SK-N-SH (cell line): ENCODE results near the gene ZBED5.

Experiments used
- EP300 ChIP-seq, 2 experiments: IDR thresholded peaks; 2 replicates each; pipeline versions ENCODE4 v1.4.0 to v1.6.1; 2012; ENCODE audit warnings: borderline replicate concordance in 1 of 2, low read depth in 1 of 2, low read length in 1 of 2
- JUND ChIP-seq: IDR thresholded peaks from 2 replicates; pipeline ENCODE4 v1.4.0; 2012
- RCOR1 ChIP-seq: fragments of 150-350 bp; IDR thresholded peaks from 2 replicates; pipeline ENCODE4 v1.6.1; 2017; ENCODE audit warnings: antibody characterized with exemption, low read length
- RFX5 ChIP-seq: IDR thresholded peaks from 2 replicates; pipeline ENCODE4 v1.6.1; 2012; ENCODE audit warnings: mild to moderate bottlenecking, improper control_type of control experiment, low read length
- SMC3 ChIP-seq: IDR thresholded peaks from 2 replicates; pipeline ENCODE4 v1.6.1; 2012; ENCODE audit warnings: low read depth, low read length, improper control_type of control experiment
- TAF1 ChIP-seq: IDR thresholded peaks from 2 replicates; pipeline ENCODE4 v1.6.1; 2012; ENCODE audit warnings: low read depth, mild to moderate bottlenecking, low read length, moderate library complexity, borderline replicate concordance
- TF ChIP-seq, protein P1 (sequence below): fragments of 200-600 bp; sonication (generic); IDR thresholded peaks from 2 replicates; pipeline ENCODE4 v1.6.1; 2017; ENCODE audit warnings: antibody characterized with exemption, mild to moderate bottlenecking, moderate library complexity
- TF ChIP-seq, protein P2 (sequence below): fragments of 150-350 bp; IDR thresholded peaks from 2 replicates; pipeline ENCODE4 v1.6.1; 2017; ENCODE audit warnings: antibody characterized with exemption, low read length, low read depth, borderline replicate concordance
- TF ChIP-seq, protein P3 (sequence below): IDR thresholded peaks from 2 replicates; pipeline ENCODE4 v1.4.0; 2012; ENCODE audit warnings: low read depth
- TF ChIP-seq, protein P4 (sequence below): IDR thresholded peaks from 2 replicates; pipeline ENCODE4 v1.4.0; 2012; ENCODE audit warnings: low read depth, borderline replicate concordance

DNA sequence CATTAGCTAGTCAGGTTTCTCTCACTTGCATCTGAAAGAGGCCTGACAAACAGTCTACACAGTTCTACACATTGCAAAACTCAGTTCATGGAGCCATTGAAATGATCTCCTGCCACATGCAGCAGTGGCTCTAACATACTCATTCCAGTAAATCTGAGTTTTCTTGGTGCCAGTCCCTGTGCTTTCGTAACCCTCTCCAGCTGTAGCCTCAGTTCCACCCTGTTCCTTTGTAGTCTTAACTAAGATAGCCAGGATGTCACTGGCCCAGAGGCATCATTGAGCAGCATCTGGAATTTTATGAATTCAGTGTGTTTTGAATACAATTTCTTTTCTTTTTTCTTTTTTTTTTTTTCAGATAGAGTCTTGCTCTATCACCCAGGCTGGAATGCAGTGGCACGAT lies 37.4 kb upstream of the ZBED5 start:
- TF ChIP-seq, protein P1, sequence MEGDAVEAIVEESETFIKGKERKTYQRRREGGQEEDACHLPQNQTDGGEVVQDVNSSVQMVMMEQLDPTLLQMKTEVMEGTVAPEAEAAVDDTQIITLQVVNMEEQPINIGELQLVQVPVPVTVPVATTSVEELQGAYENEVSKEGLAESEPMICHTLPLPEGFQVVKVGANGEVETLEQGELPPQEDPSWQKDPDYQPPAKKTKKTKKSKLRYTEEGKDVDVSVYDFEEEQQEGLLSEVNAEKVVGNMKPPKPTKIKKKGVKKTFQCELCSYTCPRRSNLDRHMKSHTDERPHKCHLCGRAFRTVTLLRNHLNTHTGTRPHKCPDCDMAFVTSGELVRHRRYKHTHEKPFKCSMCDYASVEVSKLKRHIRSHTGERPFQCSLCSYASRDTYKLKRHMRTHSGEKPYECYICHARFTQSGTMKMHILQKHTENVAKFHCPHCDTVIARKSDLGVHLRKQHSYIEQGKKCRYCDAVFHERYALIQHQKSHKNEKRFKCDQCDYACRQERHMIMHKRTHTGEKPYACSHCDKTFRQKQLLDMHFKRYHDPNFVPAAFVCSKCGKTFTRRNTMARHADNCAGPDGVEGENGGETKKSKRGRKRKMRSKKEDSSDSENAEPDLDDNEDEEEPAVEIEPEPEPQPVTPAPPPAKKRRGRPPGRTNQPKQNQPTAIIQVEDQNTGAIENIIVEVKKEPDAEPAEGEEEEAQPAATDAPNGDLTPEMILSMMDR, result no peak
- TF ChIP-seq EP300 (IDR thresholded peaks at IDR 0.05; ENCODE audit: borderline replicate concordance in 1 of 2, low read depth in 1 of 2, low read length in 1 of 2) (no peak), TAF1 (no peak), RCOR1 (no peak), SMC3 (no peak), RFX5 (no peak), JUND (no peak)
- TF ChIP-seq, protein P2, sequence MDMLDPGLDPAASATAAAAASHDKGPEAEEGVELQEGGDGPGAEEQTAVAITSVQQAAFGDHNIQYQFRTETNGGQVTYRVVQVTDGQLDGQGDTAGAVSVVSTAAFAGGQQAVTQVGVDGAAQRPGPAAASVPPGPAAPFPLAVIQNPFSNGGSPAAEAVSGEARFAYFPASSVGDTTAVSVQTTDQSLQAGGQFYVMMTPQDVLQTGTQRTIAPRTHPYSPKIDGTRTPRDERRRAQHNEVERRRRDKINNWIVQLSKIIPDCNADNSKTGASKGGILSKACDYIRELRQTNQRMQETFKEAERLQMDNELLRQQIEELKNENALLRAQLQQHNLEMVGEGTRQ, result no peak
- TF ChIP-seq, protein P3, sequence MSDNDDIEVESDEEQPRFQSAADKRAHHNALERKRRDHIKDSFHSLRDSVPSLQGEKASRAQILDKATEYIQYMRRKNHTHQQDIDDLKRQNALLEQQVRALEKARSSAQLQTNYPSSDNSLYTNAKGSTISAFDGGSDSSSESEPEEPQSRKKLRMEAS, result no peak
- TF ChIP-seq, protein P4, sequence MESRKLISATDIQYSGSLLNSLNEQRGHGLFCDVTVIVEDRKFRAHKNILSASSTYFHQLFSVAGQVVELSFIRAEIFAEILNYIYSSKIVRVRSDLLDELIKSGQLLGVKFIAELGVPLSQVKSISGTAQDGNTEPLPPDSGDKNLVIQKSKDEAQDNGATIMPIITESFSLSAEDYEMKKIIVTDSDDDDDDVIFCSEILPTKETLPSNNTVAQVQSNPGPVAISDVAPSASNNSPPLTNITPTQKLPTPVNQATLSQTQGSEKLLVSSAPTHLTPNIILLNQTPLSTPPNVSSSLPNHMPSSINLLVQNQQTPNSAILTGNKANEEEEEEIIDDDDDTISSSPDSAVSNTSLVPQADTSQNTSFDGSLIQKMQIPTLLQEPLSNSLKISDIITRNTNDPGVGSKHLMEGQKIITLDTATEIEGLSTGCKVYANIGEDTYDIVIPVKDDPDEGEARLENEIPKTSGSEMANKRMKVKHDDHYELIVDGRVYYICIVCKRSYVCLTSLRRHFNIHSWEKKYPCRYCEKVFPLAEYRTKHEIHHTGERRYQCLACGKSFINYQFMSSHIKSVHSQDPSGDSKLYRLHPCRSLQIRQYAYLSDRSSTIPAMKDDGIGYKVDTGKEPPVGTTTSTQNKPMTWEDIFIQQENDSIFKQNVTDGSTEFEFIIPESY, result no peak
